Measurements from ENCODE around the gene SNRPA. TPM values are rescaled to one million over a fixed set of nuclear protein-coding genes. Genes with fewer than 3 reads are reported as not detected.

Gene SNRPA
- total and polyA plus RNA-seq, 2 of the 4 experiments (the other 2 are of a cell fraction): 30.3 to 81.3 TPM

DNA sequence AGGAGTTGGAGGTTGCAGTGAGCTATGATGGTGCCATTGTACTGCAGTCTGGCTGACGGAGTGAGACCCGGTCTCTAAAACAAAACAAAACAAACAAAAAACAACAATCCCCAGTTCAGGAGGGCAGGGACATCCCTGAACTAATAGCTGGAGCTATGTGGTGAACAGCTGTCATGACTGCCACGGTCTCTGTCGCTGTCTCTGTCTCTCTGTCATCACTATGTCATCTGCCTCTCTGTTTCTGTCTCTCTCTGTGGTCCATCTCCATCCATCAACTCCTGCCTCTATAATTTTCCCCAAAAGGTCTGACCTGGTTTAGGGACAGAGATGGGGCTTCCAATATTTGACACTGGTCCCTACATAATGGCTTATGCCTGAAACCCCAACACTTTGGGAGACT lies 26.7 kb upstream of the SNRPA start:
- ATAC-seq (ENCODE audit: low read depth) (no peak), DNase-seq (no peak)
- dilution Hi-C loops (cut with HindIII; ENCODE audit: low sequenced_read_pairs, unreplicated experiment): no loop called here
- Histone ChIP-seq H2AK9ac (replicated peaks; ENCODE audit: low read depth, low read length, poor library complexity) (no peak overlapping the region), H3K4me2 (ENCODE audit: low read depth, low read length) (no peak overlapping the region), H3K9me1 (ENCODE audit: insufficient read depth, low read length) (peaks cover 20% of the 10 kb centered on the region; the same call in 1 of the 2 replicates), H2AK5ac (ENCODE audit: low read depth, low read length) (no peak overlapping the region), H3K27me3 (ENCODE audit: control insufficient read depth, insufficient read depth, low read length) (no peaks in the 10 kb centered on the region), H3K4ac (ENCODE audit: low read depth, low read length) (no peak overlapping the region), H4K5ac (ENCODE audit: low read depth, low read length) (no peak overlapping the region), H2BK20ac (ENCODE audit: low read depth, low read length) (no peak overlapping the region), H3K18ac (ENCODE audit: low read depth, low read length) (no peak overlapping the region), H2BK15ac (ENCODE audit: low read depth, low read length) (no peak overlapping the region), H3K27ac (ENCODE audit: insufficient read depth, low read length) (no peak overlapping the region), H3K79me1 (ENCODE audit: low read depth in 1 of 2, low read length in 2 of 2) (peaks cover 26 to 74% of the 10 kb centered on the region in 2 experiments), H3K56ac (ENCODE audit: extremely low read depth, insufficient read depth, low read length) (no peak overlapping the region), H2BK5ac (ENCODE audit: low read depth, low read length, poor library complexity, severe bottlenecking) (no peak overlapping the region), H3K14ac (replicated peaks; ENCODE audit: low read depth, low read length) (no peak overlapping the region), H4K91ac (ENCODE audit: insufficient read depth, low read depth, low read length) (no peak overlapping the region), H3K36me3 (ENCODE audit: control insufficient read depth, insufficient read depth, low read length) (peaks cover 45% of the 10 kb centered on the region), H3K9ac (ENCODE audit: low read depth, low read length) (no peak overlapping the region), H2BK120ac (ENCODE audit: low read depth, low read length) (no peak overlapping the region), H3K4me3 (ENCODE audit: insufficient read depth, low read depth, low read length) (no peak overlapping the region), H3K4me1 (ENCODE audit: control insufficient read depth, insufficient read depth, low read length) (peaks cover 9% of the 10 kb centered on the region), H4K20me1 (ENCODE audit: insufficient read depth, low read length) (peaks cover 12% of the 10 kb centered on the region; the same call in 1 of the 2 replicates), H3K9me3 (ENCODE audit: control insufficient read depth, insufficient read depth, low read length) (no peaks in the 10 kb centered on the region; the same call in 1 of the 2 replicates), H4K8ac (ENCODE audit: low read depth in 2 of 2, low read length in 2 of 2) (no peak overlapping the region), H3K23ac (ENCODE audit: low read depth, low read length) (no peak overlapping the region), H2AFZ (replicated peaks; ENCODE audit: low read length, poor library complexity) (no peak overlapping the region)
- no TSS peak for BruUV-seq (replicated peaks)
- WGBS, 2 experiments (ENCODE audit: extremely low coverage in 2 of 2, insufficient read length in 1 of 2): 96% methylated on average over 2 of the region's 4 CpGs; no CpG with 5 or more reads in 1 of the 2 experiments
- intact Hi-C loops (cut with micrococcal nuclease): no loop called here
- TF ChIP-seq RCOR1 (IDR thresholded peaks at IDR 0.05; ENCODE audit: insufficient replicate concordance, low read length): no peak
- no peak for TF ChIP-seq MXI1 (IDR thresholded peaks at IDR 0.05; ENCODE audit: borderline replicate concordance, low read depth, low read length)
- no peak for TF ChIP-seq CHD1 (IDR thresholded peaks at IDR 0.05; ENCODE audit: low read depth, low read length)
- TF ChIP-seq MAZ (IDR thresholded peaks at IDR 0.05; ENCODE audit: borderline replicate concordance, low read depth, low read length): no peak
- no peak for TF ChIP-seq MAFK (IDR thresholded peaks at IDR 0.05; ENCODE audit: low read depth, low read length)
- TF ChIP-seq BHLHE40 (IDR thresholded peaks at IDR 0.05; ENCODE audit: low read depth, low read length): no peak
- no peak for TF ChIP-seq SMC3 (IDR thresholded peaks at IDR 0.05; ENCODE audit: low read depth, low read length)
- no peak for TF ChIP-seq POLR2A (IDR thresholded peaks at IDR 0.05; ENCODE audit: low read depth, low read length)
- TF ChIP-seq NFE2L2 (IDR thresholded peaks at IDR 0.05; ENCODE audit: low read depth, low read length): no peak
- TF ChIP-seq, protein P1, sequence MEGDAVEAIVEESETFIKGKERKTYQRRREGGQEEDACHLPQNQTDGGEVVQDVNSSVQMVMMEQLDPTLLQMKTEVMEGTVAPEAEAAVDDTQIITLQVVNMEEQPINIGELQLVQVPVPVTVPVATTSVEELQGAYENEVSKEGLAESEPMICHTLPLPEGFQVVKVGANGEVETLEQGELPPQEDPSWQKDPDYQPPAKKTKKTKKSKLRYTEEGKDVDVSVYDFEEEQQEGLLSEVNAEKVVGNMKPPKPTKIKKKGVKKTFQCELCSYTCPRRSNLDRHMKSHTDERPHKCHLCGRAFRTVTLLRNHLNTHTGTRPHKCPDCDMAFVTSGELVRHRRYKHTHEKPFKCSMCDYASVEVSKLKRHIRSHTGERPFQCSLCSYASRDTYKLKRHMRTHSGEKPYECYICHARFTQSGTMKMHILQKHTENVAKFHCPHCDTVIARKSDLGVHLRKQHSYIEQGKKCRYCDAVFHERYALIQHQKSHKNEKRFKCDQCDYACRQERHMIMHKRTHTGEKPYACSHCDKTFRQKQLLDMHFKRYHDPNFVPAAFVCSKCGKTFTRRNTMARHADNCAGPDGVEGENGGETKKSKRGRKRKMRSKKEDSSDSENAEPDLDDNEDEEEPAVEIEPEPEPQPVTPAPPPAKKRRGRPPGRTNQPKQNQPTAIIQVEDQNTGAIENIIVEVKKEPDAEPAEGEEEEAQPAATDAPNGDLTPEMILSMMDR (conservative IDR thresholded peaks at IDR 0.05; ENCODE audit: low read depth, low read length): no peak
- no peak for TF ChIP-seq FOS (IDR thresholded peaks at IDR 0.05; ENCODE audit: low read depth, low read length)
- no peak for TF ChIP-seq RAD21 (IDR thresholded peaks at IDR 0.05; ENCODE audit: low read length)
- TF ChIP-seq, protein P2, sequence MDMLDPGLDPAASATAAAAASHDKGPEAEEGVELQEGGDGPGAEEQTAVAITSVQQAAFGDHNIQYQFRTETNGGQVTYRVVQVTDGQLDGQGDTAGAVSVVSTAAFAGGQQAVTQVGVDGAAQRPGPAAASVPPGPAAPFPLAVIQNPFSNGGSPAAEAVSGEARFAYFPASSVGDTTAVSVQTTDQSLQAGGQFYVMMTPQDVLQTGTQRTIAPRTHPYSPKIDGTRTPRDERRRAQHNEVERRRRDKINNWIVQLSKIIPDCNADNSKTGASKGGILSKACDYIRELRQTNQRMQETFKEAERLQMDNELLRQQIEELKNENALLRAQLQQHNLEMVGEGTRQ (IDR thresholded peaks at IDR 0.05; ENCODE audit: low read depth, low read length): no peak
- no peak for TF ChIP-seq CEBPB (IDR thresholded peaks at IDR 0.05; ENCODE audit: low read depth, low read length)
- ChIA-PET POLR2A (ENCODE audit: unreplicated experiment) (no interaction called here), CTCF (no interaction called here)
- in situ Hi-C loops (cut with MboI; ENCODE audit: low sequenced_read_pairs): no loop called here
